ENCODE data around the gene KPTN.

DNA sequence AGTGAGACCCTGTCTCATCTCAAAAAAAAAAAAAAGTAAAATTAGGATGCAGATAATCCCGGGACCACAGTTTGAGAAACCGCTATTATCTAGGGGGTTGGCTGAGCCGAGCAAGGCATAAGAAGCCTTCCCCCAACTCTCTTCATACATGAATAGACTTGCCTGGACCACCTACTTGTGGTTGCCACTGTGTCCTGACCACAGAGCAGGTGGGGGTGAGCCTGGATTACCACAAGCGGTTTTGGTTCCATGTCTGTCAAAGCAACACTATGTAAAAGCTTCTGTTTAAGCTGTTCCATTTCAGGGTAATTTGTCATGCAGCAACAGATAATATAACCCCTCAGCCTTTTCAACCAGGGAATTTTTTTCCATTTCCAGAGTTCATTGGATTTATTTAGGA lies 34.1 kb upstream of the KPTN start:
- no peak for TF ChIP-seq EZH2 (IDR thresholded peaks at IDR 0.05; ENCODE audit: insufficient read depth, low read length)
- TF ChIP-seq, protein P1, sequence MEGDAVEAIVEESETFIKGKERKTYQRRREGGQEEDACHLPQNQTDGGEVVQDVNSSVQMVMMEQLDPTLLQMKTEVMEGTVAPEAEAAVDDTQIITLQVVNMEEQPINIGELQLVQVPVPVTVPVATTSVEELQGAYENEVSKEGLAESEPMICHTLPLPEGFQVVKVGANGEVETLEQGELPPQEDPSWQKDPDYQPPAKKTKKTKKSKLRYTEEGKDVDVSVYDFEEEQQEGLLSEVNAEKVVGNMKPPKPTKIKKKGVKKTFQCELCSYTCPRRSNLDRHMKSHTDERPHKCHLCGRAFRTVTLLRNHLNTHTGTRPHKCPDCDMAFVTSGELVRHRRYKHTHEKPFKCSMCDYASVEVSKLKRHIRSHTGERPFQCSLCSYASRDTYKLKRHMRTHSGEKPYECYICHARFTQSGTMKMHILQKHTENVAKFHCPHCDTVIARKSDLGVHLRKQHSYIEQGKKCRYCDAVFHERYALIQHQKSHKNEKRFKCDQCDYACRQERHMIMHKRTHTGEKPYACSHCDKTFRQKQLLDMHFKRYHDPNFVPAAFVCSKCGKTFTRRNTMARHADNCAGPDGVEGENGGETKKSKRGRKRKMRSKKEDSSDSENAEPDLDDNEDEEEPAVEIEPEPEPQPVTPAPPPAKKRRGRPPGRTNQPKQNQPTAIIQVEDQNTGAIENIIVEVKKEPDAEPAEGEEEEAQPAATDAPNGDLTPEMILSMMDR (IDR thresholded peaks at IDR 0.05; ENCODE audit: insufficient read depth, low read depth, low read length): no peak

All from astrocyte (in vitro differentiated cells and primary cell).